OCI-LY1 (cell line): ENCODE data around the gene TTC19.
A peak's percentile ranks its signal among the peaks of the same experiment; 100 is the strongest.

Source experiments
- H2AFZ ChIP-seq: fragments of 200-600 bp; sonication (generic), shearing (Covaris generic); 2 replicates; pipeline ENCODE4 v1.6.0; 2014; ENCODE audit warnings: antibody characterized with exemption, mild to moderate bottlenecking, low read length
- H3F3A ChIP-seq: fragments of 200-600 bp; sonication (generic), shearing (Covaris generic); 2 replicates; pipeline ENCODE4 v1.6.0; 2014; ENCODE audit warnings: mild to moderate bottlenecking, antibody characterized with exemption, low read length, moderate library complexity; ENCODE audit not compliant: insufficient read depth
- H3K27ac ChIP-seq: fragments of 200-600 bp; sonication (generic); 2 replicates; pipeline ENCODE4 v1.5.1; 2014; ENCODE audit warnings: low read length, mixed run types, mild to moderate bottlenecking, low read depth; ENCODE audit not compliant: poor library complexity, severe bottlenecking
- H3K27me3 ChIP-seq: fragments of 200-600 bp; sonication (generic); 2 replicates; pipeline ENCODE4 v1.6.0; 2014; ENCODE audit warnings: antibody characterized with exemption, mild to moderate bottlenecking, low read length, moderate library complexity; ENCODE audit not compliant: insufficient read depth
- H3K36me3 ChIP-seq: fragments of 200-600 bp; sonication (generic); 2 replicates; pipeline ENCODE4 v1.6.1; 2014; ENCODE audit warnings: mild to moderate bottlenecking, antibody characterized with exemption, low read length, moderate library complexity, mixed read lengths; ENCODE audit not compliant: insufficient read depth
- H3K4me1 ChIP-seq: fragments of 200-600 bp; sonication (generic); 2 replicates; pipeline ENCODE4 v1.5.1; 2014; ENCODE audit warnings: mild to moderate bottlenecking, low read length, moderate library complexity; ENCODE audit not compliant: insufficient read depth, severe bottlenecking
- H3K4me2 ChIP-seq: fragments of 200-600 bp; sonication (generic), shearing (Covaris generic); 2 replicates; pipeline ENCODE4 v1.6.1; 2014; ENCODE audit warnings: low read length
- H3K4me3 ChIP-seq: fragments of 200-600 bp; sonication (generic); 2 replicates; pipeline ENCODE4 v1.5.1; 2014; ENCODE audit warnings: low read length, low read depth, mild to moderate bottlenecking, mixed read lengths; ENCODE audit not compliant: poor library complexity, severe bottlenecking
- H3K79me2 ChIP-seq: fragments of 200-600 bp; shearing (Covaris generic); 2 replicates; pipeline ENCODE4 v1.6.1; 2016; ENCODE audit warnings: mixed run types, low read length, mixed read lengths; ENCODE audit not compliant: insufficient read depth
- H3K9ac ChIP-seq: fragments of 200-600 bp; sonication (generic), shearing (Covaris generic); 2 replicates; pipeline ENCODE4 v1.6.1; 2014; ENCODE audit warnings: mild to moderate bottlenecking, low read length, mixed read lengths
- H3K9me2 ChIP-seq: fragments of 200-600 bp; sonication (generic), shearing (Covaris generic); 2 replicates; pipeline ENCODE4 v1.6.1; 2014; ENCODE audit warnings: low read depth, mild to moderate bottlenecking, low read length, mixed read lengths
- H3K9me3 ChIP-seq: fragments of 200-600 bp; shearing (Covaris generic); 2 replicates; pipeline ENCODE4 v1.6.1; 2014; ENCODE audit warnings: low read length, mixed read lengths
- H4K20me1 ChIP-seq: fragments of 200-600 bp; sonication (generic), shearing (Covaris generic); 2 replicates; pipeline ENCODE4 v1.6.0; 2016; ENCODE audit warnings: mild to moderate bottlenecking, low read length; ENCODE audit not compliant: insufficient read depth
- CTCF ChIP-seq: fragments of 200-600 bp; sonication (generic), shearing (Covaris generic); IDR thresholded peaks from 2 replicates; pipeline ENCODE4 v1.5.1; 2017; ENCODE audit warnings: mild to moderate bottlenecking, antibody characterized with exemption, low read length, moderate library complexity, mixed read lengths
- EZH2 ChIP-seq: fragments of 200-600 bp; sonication (generic), shearing (Covaris generic); IDR thresholded peaks from 2 replicates; pipeline ENCODE4 v1.8.0; 2017; ENCODE audit warnings: borderline replicate concordance, mixed run types, mild to moderate bottlenecking, antibody characterized with exemption, low read length, moderate library complexity, mixed read lengths

The TTC19 gene

DNA sequence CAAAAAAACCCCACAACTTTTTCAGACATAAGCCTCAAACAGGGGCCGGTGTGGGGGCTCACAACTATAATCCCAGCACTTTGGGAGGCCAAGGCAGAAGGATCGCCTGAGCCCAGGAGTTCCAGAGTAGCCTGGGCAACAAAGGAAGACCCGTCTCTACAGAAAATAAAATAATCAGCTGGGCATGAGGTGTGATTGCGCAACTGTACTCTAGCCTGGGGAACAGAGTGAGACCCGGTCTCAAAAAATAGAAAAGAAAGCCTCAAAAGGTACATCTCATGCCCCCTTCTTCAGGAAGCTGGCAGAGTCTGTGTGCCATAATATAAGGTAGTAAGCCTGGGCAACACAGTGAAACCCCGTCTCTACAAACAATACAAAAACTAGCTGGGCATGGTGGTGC is 3.3 kb upstream of the TTC19 start:
- Histone ChIP-seq H3K4me3 (no peak overlapping the region), H3K79me2 (peaks cover 13% of the 10 kb centered on the region), H3F3A (peaks cover 3% of the 10 kb centered on the region; the same call in 1 of the 2 replicates), H3K4me1 (peaks cover 13% of the 10 kb centered on the region), H3K36me3 (peaks cover 11% of the 10 kb centered on the region), H3K4me2 (no peak overlapping the region), H4K20me1 (no peaks in the 10 kb centered on the region), H3K27ac (no peak overlapping the region), H3K9ac (no peak overlapping the region), H3K9me3 (no peaks in the 10 kb centered on the region; the same call in 1 of the 2 replicates), H3K27me3 (no peaks in the 10 kb centered on the region), H2AFZ (no peak overlapping the region), H3K9me2 (no peaks in the 10 kb centered on the region)
- TF ChIP-seq EZH2, result no peak
- no peak for TF ChIP-seq CTCF

- Histone ChIP-seq H3K9me3 (no peaks in the 10 kb centered on the region; the same call in 1 of the 2 replicates), H3K27me3 (no peaks in the 10 kb centered on the region), H3K36me3 (peaks cover 24% of the 10 kb centered on the region), H3K4me3 (no peak overlapping the region), H3K4me1 (peaks cover 13% of the 10 kb centered on the region), H3F3A (peaks cover 3% of the 10 kb centered on the region; the same call in 1 of the 2 replicates), H2AFZ (no peak overlapping the region), H3K4me2 (peak overlapping the region; percentile 76; the same call in 1 of the 2 replicates), H4K20me1 (no peaks in the 10 kb centered on the region), H3K9ac (no peak overlapping the region), H3K27ac (no peak overlapping the region), H3K79me2 (peaks cover 15% of the 10 kb centered on the region), H3K9me2 (no peaks in the 10 kb centered on the region)
- TF ChIP-seq EZH2, result no peak
- TF ChIP-seq CTCF, result no peak
Observed at GRCh38 chr17:15998031-15998562, 1.5 kb upstream of the TTC19 start.

GRCh38 chr17:15999974-16000827 is 577 bp downstream of the TTC19 start:
- H3F3A ChIP-seq, result peaks cover 3% of the 10 kb centered on the region; the same call in 1 of the 2 replicates
- H3K9ac ChIP-seq, result peak overlapping the region; percentile 69
- H2AFZ ChIP-seq, result no peak overlapping the region
- no peaks in the 10 kb centered on the region for H3K27me3 ChIP-seq
- H3K27ac ChIP-seq, result peak overlapping the region; percentile 0
- H3K4me2 ChIP-seq, result peak overlapping the region; percentile 76
- no peaks in the 10 kb centered on the region for H4K20me1 ChIP-seq
- H3K9me2 ChIP-seq, result no peaks in the 10 kb centered on the region
- peak overlapping the region; percentile 70 for H3K4me3 ChIP-seq
- no peaks in the 10 kb centered on the region; the same call in 1 of the 2 replicates for H3K9me3 ChIP-seq
- peaks cover 44% of the 10 kb centered on the region for H3K36me3 ChIP-seq
- peaks cover 13% of the 10 kb centered on the region for H3K4me1 ChIP-seq
- peaks cover 15% of the 10 kb centered on the region for H3K79me2 ChIP-seq
- TF ChIP-seq EZH2 (no peak), CTCF (no peak)
